PFSK-1 (cell line): ENCODE data around the gene MLYCD.

Experiments
- POLR2AphosphoS5 ChIP-seq: IDR thresholded peaks from 2 replicates; pipeline ENCODE4 v1.6.1; 2012; ENCODE audit warnings: low read depth, mild to moderate bottlenecking, control low read depth, low read length, moderate library complexity
- SIN3A ChIP-seq: IDR thresholded peaks from 2 replicates; pipeline ENCODE4 v1.6.1; 2012; ENCODE audit warnings: mild to moderate bottlenecking, low read length, moderate library complexity, borderline replicate concordance; ENCODE audit not compliant: insufficient read depth
- TAF1 ChIP-seq: IDR thresholded peaks from 2 replicates; pipeline ENCODE4 v1.6.1; 2012; ENCODE audit warnings: low read length, control low read depth, borderline replicate concordance; ENCODE audit not compliant: insufficient read depth
- TF ChIP-seq, protein P1 (sequence below), 2 experiments: IDR thresholded peaks; 2 replicates each; pipeline versions ENCODE4 v1.6.1 to v1.8.0; 2011 to 2012; ENCODE audit warnings: low read depth in 2 of 2, low read length in 2 of 2, control low read depth in 1 of 2, inconsistent platforms in 1 of 2, mild to moderate bottlenecking in 1 of 2, moderate library complexity in 1 of 2; ENCODE audit not compliant: insufficient read depth in 1 of 2

DNA sequence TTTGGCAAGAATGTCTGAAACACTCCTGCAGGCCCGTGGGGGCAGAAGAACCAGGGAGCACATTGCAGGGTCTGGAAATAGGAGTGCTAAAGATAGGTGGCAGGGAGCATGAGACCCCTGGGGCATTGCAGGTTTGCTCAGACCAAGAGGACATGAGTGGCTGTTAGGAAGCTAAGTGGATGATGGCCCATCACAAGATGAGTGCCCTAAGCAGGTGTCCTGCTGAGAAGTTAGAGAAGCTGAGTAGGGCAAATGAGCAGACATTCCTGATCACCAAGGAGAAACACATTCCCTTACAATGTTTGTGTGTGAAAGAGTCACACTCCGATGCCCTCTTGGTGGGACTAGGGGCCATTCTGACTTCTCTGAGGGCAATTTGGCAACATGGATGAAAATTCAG, 9.9 kb downstream of the MLYCD start:
- no peak for TF ChIP-seq TAF1
- TF ChIP-seq, protein P1, sequence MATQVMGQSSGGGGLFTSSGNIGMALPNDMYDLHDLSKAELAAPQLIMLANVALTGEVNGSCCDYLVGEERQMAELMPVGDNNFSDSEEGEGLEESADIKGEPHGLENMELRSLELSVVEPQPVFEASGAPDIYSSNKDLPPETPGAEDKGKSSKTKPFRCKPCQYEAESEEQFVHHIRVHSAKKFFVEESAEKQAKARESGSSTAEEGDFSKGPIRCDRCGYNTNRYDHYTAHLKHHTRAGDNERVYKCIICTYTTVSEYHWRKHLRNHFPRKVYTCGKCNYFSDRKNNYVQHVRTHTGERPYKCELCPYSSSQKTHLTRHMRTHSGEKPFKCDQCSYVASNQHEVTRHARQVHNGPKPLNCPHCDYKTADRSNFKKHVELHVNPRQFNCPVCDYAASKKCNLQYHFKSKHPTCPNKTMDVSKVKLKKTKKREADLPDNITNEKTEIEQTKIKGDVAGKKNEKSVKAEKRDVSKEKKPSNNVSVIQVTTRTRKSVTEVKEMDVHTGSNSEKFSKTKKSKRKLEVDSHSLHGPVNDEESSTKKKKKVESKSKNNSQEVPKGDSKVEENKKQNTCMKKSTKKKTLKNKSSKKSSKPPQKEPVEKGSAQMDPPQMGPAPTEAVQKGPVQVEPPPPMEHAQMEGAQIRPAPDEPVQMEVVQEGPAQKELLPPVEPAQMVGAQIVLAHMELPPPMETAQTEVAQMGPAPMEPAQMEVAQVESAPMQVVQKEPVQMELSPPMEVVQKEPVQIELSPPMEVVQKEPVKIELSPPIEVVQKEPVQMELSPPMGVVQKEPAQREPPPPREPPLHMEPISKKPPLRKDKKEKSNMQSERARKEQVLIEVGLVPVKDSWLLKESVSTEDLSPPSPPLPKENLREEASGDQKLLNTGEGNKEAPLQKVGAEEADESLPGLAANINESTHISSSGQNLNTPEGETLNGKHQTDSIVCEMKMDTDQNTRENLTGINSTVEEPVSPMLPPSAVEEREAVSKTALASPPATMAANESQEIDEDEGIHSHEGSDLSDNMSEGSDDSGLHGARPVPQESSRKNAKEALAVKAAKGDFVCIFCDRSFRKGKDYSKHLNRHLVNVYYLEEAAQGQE (IDR thresholded peaks at IDR 0.05; ENCODE audit: insufficient read depth in 1 of 2, low read depth in 2 of 2, low read length in 2 of 2), result no peak
- TF ChIP-seq POLR2AphosphoS5, result no peak
- TF ChIP-seq SIN3A, result no peak
